GM18502 (cell line): ENCODE measurements around the gene TRIM62.

Experiments
- ATAC-seq: cut with Tn5 transposase; IDR thresholded peaks from one replicate; pipeline ENCODE4 v1.9.1; 2021; ENCODE audit warnings: mild to moderate bottlenecking; ENCODE audit not compliant: unreplicated experiment, poor library complexity

Gene TRIM62

DNA sequence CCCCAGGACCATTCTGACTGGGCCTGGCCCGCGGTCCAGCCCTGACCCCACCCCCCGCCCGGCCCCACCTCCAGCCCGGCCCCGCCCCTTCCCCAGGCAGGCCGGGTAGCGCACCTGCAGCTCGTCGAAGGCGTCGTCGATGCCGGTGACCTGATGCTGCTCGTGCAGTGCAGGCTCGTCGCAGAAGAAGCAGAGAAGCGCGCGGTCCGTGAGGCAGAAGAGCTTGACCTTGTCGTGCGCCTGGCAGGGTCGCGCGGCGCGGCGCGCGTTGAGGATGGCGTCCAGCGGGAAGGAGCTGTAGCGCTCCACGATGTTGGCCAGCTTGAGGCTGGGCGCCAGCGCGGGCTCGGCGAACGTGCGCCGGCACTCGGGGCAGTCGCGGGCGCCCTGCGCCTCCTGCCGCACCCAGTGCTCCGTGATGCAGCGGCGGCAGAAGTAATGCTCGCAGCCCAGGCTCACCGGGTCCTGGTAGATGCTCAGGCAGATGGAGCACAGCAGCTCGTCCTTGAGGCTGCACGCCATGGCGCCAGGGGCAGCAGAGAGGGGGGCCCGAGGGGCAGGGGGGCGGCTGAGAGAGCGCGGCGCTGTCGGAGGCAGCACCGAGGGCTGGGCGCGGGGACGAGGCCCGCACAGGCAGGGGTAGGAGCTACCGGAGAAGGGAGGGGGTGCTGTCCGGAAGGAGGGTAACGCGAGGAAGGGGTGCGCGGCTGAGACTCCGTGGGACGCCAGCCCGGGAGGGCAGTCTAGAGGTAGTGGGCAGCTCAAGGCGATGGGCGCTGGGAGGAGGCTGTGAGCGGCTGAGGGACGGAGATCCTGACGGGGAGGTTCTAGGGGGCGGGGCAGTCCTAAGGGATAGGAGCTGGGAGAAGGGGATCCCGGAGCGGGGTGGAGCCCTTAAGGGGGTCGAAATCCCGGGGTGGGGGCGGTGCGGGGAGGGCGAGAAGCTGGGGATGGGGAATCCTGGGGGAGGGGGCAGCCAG, 642 bp downstream of the TRIM62 start:
- peak; percentile 11 for ATAC-seq

DNA sequence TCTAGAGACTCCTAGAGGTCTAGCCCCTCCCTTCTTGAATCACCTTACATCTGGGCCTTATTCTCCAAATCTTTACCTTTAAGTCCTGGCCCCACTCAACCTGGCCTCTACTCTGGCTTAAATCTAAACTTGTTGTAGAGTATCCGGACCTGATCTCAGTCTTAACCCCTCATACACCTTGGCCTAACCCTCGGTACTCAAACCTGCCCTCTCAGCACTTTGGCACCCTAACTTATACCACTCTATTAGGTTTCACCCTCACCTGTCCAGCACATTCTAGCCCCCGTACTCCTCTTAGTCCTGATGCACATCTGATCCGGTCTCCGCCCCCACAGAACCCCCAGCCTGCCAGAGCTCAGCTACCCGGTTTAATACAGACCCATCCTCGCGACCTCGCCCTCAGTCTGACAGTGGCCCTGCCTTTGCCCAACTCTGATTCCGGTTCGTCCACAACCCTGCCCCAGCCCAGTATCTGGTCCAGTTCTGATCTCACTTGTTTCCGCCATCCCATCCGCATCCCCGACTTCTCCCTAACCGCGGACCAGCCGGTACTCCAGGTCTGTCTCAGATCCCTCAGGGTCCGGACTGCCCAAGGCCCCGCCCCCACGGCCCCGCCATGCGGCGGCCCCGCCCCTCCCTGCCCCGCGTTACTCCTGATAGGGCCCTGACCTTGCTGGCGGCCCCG, 1.5 kb downstream of the TRIM62 start:
- ATAC-seq: peak; percentile 76

DNA sequence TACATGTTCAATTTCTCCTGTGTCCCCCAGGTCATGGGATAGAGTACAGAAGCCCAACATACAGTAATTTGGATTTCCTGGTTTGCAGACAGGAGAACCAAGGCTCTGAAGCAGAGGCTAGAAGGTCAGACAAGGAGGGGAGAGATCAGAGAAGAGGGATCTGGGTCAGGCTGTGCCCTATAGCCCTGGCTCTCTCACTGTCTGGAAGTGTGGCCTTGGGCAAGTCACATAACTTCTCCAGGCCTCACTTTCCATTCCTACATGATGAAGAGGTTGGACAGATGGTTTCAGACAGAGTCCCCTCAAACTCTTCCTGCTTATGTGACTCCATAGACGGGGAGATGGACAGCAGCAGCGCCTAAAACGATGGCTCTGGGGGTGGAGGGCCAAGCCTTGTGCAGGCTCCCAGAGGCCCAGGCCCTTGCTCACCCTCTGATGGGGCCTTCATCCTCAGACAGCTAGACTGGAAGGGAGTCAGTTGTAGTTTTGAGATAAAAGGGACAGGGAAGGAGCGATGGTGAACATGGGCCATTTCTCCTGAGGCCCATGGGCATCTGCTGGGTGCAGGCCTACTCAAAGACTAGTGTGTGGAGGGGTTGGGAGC, 2.9 kb downstream of the TRIM62 start:
- ATAC-seq: no peak

- ATAC-seq: no peak
Observed at GRCh38 chr1:33177996-33178540, 3.8 kb downstream of the TRIM62 start.

GRCh38 chr1:33176887-33177286, 5.0 kb downstream of the TRIM62 start:
- no peak for ATAC-seq

- ATAC-seq: no peak
Observed at GRCh38 chr1:33176362-33176850, 5.4 kb downstream of the TRIM62 start.

- no peak for ATAC-seq
Observed at GRCh38 chr1:33175865-33176264, 6.0 kb downstream of the TRIM62 start.

DNA sequence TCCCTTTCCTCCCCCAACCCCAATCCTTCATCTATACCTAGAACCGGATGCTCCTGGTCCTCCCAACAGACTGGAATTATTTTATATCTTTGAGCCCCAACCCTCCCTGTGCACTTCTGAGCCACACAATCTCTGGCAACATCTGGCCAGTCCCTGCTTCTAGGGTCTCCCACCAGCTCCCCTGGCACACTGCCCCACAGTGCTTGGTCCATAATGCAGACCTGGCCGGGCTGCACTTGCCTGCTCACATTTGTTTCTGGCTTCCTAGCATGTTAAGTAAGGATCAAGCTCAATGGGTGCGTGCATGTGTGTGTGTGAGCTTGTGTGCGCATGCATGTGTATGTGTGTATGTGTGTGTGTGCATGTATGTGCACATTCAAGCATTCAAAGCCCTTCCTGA, 8.8 kb downstream of the TRIM62 start:
- ATAC-seq: no peak

DNA sequence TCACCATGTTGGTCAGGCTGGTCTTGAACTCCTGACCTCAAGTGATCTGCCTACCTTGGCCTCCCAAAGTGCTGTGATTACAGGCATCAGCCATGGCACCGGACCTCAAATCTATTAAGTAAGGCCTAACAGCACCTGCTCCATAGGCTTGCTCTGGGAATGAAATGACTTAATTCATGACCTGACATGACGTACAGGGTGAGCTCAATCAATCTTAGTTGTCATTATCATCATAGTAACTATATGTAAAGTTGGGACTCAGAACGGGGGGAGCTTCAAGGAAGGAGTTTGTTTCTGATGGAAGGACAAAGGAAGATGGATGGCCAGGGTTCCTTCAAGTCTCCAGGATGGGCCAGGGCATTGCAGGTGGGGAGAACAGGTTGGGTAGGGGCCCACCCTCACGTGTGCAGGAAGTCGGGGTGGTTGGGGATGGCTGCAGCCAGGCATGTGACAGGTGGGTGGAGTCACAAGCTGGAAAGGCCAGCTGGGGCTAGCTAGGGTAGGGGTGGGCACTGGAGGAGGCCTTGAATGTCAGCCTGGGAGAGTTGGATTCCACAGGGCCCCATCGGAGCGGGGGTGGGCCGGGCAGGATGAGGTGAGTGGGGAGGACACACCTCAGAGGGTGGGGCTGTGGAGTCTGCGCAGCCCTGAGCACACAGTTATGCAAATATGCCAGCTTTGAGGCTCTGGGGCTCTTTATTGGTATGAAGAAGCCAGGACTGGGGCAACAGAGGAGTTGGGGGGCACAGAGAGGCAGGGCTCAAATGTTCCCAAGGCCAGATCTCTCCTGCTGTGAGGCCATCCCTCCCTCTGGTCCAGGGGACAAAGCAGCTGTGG, 9.6 kb downstream of the TRIM62 start:
- no peak for ATAC-seq

GRCh38 chr1:33170351-33171274, 11.2 kb downstream of the TRIM62 start:
- no peak for ATAC-seq

- ATAC-seq: no peak
Observed at GRCh38 chr1:33169290-33170055, 12.4 kb downstream of the TRIM62 start.

DNA sequence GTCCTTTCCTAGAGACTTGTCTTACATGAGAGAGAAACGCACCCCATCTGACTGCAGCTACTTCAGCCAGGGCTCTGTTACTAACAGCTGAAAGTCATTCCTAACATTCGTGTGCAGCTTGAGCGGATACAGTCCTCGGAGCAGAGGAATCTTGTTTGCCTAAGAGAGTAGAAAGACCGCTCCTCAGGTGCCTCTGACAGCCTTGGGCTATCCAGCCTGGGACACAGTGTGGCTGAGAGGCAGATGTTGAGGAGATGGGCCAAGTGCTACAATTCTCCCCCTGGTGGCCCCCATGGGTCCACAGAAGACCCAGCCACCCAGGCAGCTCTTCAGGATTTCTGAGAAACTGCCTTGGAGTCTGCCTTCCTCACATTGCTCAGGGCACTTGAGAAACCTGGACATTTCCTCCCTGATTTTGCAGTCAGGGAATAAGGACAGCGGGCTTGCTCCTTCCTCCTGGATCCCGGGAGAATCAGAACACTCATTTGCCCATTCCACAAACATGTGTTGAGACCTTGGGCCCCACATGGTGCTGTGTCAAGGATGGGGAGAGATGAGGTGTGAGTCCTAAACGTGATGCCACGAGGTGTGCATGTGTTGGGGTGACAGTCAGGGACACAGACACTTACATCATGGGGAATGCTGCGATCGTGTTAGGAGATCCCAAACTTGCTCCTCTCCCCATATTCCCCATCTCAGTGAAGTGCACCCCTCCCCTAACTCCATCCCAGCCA, 13.1 kb downstream of the TRIM62 start:
- no peak for ATAC-seq

DNA sequence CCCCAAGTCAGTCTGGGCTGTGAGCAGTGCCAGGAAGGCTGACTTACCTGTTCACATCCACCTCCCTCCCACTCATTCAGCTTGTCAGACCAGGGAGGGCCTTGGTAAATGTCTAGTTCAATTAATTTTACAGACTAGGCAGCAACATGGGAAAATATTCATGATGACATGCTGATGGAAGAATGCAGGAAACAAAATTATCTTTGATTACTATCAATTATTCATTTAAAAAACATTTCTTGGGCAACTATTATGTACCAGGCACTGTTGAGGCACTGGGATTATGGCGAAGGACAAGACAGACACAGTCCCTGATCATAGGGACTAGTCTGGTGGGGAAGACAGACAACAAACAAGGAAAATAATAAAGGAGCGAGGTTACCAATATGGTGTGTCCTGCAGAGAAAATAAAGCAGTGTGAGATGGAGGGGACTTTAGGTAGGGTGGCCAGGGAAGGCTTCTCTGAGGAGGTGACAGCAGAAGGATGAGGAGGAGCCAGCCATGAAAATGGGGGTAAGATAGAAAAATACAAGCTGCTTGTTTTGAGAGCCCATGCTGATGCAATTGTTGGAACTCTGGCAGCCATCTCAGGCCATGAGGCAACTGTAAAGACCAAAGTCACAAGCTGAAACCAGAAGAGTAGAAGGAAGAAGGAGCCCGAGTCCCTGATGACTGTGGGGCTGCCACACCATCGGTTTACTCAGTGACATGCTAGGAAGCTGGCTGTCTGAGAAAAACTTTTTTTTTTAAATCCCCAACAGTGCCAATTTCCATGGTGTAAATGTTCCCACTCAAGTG, 14.0 kb downstream of the TRIM62 start:
- ATAC-seq: no peak

DNA sequence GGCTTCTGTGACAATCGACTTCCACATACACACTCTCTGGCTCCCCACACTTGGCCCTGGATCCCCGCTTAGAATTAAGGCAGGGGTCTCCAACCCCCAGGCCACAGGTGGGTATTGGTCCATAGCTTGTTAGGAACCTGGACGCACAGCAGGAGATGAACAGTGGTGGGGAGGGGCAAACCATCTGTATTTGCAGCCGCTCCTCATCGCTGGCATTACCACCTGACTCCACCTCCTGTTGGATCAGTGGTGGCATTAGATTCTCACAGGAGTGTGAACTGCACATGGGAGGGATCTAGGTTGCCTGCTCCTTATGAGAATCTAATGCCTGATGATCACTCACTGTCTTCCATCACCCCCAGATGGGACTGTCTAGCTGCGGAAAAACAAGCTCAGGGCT, 16.0 kb downstream of the TRIM62 start:
- no peak for ATAC-seq

GRCh38 chr1:33165209-33165608, 16.6 kb downstream of the TRIM62 start:
- no peak for ATAC-seq

DNA sequence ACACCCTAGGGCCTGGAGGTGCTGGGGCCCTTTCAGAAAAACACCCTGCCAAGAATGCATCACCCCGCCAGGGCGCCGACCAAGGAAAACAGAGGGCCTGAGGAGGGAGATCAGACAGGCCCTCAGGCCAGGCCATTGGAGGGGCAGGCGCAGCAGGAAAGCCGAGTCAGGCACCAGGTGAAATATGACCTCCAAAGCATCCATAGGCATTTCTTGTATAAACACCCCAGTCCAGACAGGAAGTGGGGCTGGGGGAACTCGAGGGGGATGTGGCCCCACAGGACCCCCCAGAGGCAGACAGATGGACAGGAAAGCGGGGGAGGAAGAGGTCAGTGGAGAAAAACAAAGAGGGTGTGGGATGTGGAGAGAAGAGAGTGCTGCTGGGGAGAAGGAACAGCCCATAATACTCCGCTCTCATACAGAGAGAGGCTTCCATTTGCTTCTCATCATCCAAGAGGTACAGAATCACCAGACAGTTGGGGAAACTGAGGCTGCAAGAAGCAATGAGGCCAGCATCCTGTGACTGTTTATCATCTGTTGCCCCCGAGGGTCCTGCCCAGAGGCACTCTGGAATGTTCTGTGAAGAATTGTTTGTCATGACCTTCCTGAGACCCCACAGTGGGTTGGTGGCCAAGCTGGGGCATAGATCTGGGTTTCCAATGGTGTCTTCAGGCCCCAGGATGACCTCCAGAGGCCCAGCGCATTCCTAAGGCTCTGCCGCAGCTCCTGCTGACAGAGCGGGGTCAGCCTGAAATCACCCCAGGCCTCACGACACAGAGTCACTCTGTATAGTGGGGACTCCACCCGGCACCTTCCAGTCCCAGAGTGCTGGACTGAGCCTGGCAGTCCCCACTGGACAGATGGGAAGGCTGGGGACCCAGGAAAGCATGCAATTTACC, 18.0 kb downstream of the TRIM62 start:
- no peak for ATAC-seq
